Measurements from ENCODE around the gene USP11. TPM values are rescaled to one million over a fixed set of nuclear protein-coding genes. Genes with fewer than 3 reads are reported as not detected.

The USP11 gene
- total RNA-seq, 1 donor from 2014 or later: 72.4 TPM

DNA sequence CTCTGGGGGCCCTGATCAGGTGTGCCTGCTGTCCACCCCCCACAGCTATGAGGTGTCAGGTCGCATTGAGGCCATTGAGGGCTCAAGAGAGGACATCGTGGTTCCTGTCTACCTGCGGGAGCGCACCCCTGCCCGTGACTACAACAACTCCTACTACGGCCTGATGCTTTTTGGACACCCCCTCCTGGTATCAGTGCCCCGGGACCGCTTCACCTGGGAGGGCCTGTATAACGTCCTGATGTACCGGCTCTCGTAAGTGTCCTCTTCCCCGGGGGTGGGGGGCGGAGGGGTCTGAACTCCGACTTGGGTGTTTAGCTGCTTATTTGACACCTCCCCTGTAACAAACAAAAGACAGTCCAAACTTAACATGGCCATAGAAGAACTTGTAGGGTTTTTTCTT, 10.5 kb downstream of the USP11 start:
- no peak for DNase-seq (ENCODE audit: extremely low spot score in 2 of 2)
- H3K36me3 ChIP-seq: peaks cover 0 to 49% of the 10 kb centered on the region in 2 donors
- no peak overlapping the region for H3K4me3 ChIP-seq
- no peaks in the 10 kb centered on the region for H3K9me3 ChIP-seq
- H3K27me3 ChIP-seq: no peaks in the 10 kb centered on the region
- H3K27ac ChIP-seq: no peak overlapping the region
- TF ChIP-seq, protein P1, sequence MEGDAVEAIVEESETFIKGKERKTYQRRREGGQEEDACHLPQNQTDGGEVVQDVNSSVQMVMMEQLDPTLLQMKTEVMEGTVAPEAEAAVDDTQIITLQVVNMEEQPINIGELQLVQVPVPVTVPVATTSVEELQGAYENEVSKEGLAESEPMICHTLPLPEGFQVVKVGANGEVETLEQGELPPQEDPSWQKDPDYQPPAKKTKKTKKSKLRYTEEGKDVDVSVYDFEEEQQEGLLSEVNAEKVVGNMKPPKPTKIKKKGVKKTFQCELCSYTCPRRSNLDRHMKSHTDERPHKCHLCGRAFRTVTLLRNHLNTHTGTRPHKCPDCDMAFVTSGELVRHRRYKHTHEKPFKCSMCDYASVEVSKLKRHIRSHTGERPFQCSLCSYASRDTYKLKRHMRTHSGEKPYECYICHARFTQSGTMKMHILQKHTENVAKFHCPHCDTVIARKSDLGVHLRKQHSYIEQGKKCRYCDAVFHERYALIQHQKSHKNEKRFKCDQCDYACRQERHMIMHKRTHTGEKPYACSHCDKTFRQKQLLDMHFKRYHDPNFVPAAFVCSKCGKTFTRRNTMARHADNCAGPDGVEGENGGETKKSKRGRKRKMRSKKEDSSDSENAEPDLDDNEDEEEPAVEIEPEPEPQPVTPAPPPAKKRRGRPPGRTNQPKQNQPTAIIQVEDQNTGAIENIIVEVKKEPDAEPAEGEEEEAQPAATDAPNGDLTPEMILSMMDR (IDR thresholded peaks at IDR 0.05): no peak
- TF ChIP-seq POLR2AphosphoS5 (IDR thresholded peaks at IDR 0.05; ENCODE audit: insufficient read depth in 1 of 2, low read depth in 1 of 2) (no peak), POLR2A (IDR thresholded peaks at IDR 0.05) (no peak)
- intact Hi-C loops (cut with DNase I): no loop called here
- H3K4me1 ChIP-seq: peaks cover 4% of the 10 kb centered on the region

DNA sequence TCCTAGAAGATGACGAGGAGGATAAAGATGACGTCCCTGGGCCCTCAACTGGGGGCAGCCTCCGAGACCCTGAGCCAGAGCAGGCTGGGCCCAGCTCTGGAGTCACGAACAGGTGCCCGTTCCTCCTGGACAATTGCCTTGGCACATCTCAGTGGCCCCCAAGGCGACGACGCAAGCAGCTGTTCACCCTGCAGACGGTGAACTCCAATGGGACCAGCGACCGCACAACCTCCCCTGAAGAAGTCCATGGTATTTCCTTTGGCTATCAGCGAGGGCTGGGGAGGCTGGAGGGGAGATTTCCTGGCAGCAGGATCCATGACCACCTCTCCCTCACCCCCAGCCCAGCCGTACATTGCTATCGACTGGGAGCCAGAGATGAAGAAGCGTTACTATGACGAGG, 11.9 kb downstream of the USP11 start:
- Histone ChIP-seq H3K9me3 (no peaks in the 10 kb centered on the region), H3K4me3 (no peak overlapping the region), H3K27me3 (no peaks in the 10 kb centered on the region), H3K4me1 (no peaks in the 10 kb centered on the region), H3K36me3 (peaks cover 0 to 49% of the 10 kb centered on the region in 2 donors), H3K27ac (no peak overlapping the region)
- no peak for DNase-seq (ENCODE audit: extremely low spot score in 2 of 2)
- intact Hi-C loops (cut with DNase I): no loop called here
- TF ChIP-seq POLR2AphosphoS5 (IDR thresholded peaks at IDR 0.05; ENCODE audit: insufficient read depth in 1 of 2, low read depth in 1 of 2): no peak

DNA sequence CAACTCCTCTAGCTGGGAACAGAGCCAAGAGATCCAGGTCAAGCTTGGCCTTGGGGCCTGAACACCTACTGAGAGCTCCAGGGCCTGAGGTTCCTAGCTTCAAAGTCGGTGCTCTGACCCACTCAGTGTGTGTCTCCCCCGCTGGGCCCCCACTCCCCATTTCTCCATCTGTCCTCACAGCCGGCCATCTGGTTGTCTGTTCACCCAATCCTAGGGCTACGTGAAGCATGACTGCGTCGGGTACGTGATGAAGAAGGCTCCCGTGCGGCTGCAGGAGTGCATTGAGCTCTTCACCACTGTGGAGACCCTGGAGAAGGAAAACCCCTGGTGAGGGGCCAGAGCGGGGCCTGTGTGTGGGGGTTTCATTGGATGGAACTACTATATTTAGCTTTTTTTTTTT, 12.3 kb downstream of the USP11 start:
- H3K4me1 ChIP-seq: no peaks in the 10 kb centered on the region
- no peak for DNase-seq (ENCODE audit: extremely low spot score in 2 of 2)
- H3K27ac ChIP-seq: no peak overlapping the region
- no peaks in the 10 kb centered on the region for H3K27me3 ChIP-seq
- TF ChIP-seq, protein P1 (IDR thresholded peaks at IDR 0.05): no peak
- TF ChIP-seq POLR2A (IDR thresholded peaks at IDR 0.05): no peak
- intact Hi-C loops (cut with DNase I): no loop called here
- peaks cover 0 to 49% of the 10 kb centered on the region in 2 donors for H3K36me3 ChIP-seq
- no peaks in the 10 kb centered on the region for H3K9me3 ChIP-seq
- H3K4me3 ChIP-seq: no peak overlapping the region

DNA sequence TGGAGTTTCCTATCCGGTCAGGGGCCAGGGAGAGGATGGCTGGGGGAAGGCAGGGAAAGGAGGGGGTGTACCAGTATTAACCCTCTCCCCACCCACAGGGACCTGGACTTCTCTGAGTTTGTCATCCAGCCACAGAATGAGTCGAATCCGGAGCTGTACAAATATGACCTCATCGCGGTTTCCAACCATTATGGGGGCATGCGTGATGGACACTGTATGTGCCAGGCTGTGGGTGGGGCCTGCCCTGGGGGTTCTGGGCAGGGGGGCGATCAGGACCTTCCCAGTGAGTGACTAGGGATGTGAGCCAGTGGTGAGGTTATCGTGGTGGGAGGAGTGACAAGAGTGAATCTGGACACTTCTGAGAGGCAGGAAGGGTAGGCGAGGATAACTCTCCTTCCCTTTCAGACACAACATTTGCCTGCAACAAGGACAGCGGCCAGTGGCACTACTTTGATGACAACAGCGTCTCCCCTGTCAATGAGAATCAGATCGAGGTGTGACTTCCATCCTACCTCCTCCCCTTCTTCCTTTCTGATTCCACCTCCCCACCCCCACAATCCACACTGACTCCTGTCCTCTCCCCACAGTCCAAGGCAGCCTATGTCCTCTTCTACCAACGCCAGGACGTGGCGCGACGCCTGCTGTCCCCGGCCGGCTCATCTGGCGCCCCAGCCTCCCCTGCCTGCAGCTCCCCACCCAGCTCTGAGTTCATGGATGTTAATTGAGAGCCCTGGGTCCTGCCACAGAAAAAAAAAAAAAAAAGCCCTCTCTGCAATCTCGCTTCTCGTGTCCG, 14.6 kb downstream of the USP11 start:
- TF ChIP-seq, protein P1 (IDR thresholded peaks at IDR 0.05): no peak
- no peak for TF ChIP-seq POLR2AphosphoS5 (IDR thresholded peaks at IDR 0.05; ENCODE audit: insufficient read depth in 1 of 2, low read depth in 1 of 2)
- no peak for TF ChIP-seq POLR2A (IDR thresholded peaks at IDR 0.05)
- intact Hi-C loops (cut with DNase I): no loop called here
- H3K27me3 ChIP-seq: no peaks in the 10 kb centered on the region
- no peak overlapping the region for H3K27ac ChIP-seq
- H3K4me3 ChIP-seq: no peak overlapping the region
- no peaks in the 10 kb centered on the region for H3K9me3 ChIP-seq
- H3K4me1 ChIP-seq: no peaks in the 10 kb centered on the region
- no peak for DNase-seq (ENCODE audit: extremely low spot score in 2 of 2)
- peaks cover 0 to 27% of the 10 kb centered on the region in 2 donors for H3K36me3 ChIP-seq

DNA sequence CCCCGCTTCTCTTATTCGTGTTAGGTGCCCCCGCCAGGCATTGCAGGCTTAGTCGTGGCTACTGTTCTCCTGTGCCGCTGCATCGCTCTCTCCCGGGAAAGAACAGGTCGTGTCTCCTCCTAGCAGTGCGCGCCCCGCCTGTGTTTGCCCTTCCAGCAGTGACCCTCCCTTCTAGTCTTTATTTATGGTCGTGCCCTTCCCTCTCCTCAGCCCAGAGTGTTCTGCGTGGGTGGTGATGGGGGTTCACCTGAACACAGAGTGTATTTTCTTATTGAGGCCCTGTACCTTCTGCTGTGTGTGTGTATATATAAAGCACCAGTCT, 15.2 kb downstream of the USP11 start:
- H3K4me1 ChIP-seq: no peaks in the 10 kb centered on the region
- DNase-seq (ENCODE audit: extremely low spot score in 2 of 2): no peak
- no peak overlapping the region for H3K4me3 ChIP-seq
- H3K9me3 ChIP-seq: no peaks in the 10 kb centered on the region
- peaks cover 0 to 22% of the 10 kb centered on the region in 2 donors for H3K36me3 ChIP-seq
- intact Hi-C loops (cut with DNase I): no loop called here
- TF ChIP-seq POLR2AphosphoS5 (IDR thresholded peaks at IDR 0.05; ENCODE audit: insufficient read depth in 1 of 2, low read depth in 1 of 2) (no peak), POLR2A (IDR thresholded peaks at IDR 0.05) (no peak)
- TF ChIP-seq, protein P1 (IDR thresholded peaks at IDR 0.05): no peak
- no peaks in the 10 kb centered on the region for H3K27me3 ChIP-seq
- H3K27ac ChIP-seq: no peak overlapping the region
